Prostate gland (tissue), 2 donors: ENCODE results near the gene USP17L11.
"Not testable (repeated sequence)": the region's sequence is repeated elsewhere in the genome, so short reads cannot be mapped to it uniquely, and the experiment has no call there.

Source experiments
- POLR2A ChIP-seq: fragments of 450-650 bp; IDR thresholded peaks from one replicate; pipeline ENCODE4 v1.6.1; 2016; ENCODE audit warnings: antibody characterized with exemption, mild to moderate bottlenecking
- POLR2AphosphoS5 ChIP-seq: sonication (generic); formaldehyde crosslinking; IDR thresholded peaks from one replicate; pipeline ENCODE4 v1.6.1; 2017; ENCODE audit warnings: antibody characterized with exemption
- TF ChIP-seq, protein P1 (sequence below), 4 experiments: fragments of 200-600 bp in 2 of 4; fragments of 450-650 bp in 2 of 4; sonication (generic) in 2 of 4; IDR thresholded peaks; 1 replicate in 3 of 4; 2 replicates in 1 of 4; pipeline ENCODE4 v1.5.1; 2016 to 2019; ENCODE audit warnings: antibody characterized with exemption in 4 of 4, mild to moderate bottlenecking in 2 of 4, moderate library complexity in 2 of 4

DNA sequence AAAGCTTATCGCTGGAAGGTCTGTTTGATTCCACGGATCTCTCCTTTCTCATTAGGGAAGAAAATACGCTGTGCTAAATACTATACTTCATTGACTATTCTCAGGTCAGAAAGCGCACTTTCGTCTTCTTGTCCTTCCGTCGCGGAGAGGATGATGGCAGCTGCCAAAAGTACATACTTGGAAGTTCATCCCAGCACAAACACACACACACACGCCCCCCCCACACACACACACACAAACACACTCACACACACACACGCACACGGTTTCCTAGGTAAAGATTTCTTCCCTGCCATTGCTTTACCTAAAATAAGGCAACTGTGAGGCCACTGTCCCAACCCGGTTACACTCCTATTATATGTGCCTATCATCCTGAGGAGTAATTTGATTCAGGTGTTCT is 23.3 kb downstream of the USP17L11 start:
- TF ChIP-seq POLR2AphosphoS5, POLR2A: not testable (repeated sequence)
- TF ChIP-seq, protein P1, sequence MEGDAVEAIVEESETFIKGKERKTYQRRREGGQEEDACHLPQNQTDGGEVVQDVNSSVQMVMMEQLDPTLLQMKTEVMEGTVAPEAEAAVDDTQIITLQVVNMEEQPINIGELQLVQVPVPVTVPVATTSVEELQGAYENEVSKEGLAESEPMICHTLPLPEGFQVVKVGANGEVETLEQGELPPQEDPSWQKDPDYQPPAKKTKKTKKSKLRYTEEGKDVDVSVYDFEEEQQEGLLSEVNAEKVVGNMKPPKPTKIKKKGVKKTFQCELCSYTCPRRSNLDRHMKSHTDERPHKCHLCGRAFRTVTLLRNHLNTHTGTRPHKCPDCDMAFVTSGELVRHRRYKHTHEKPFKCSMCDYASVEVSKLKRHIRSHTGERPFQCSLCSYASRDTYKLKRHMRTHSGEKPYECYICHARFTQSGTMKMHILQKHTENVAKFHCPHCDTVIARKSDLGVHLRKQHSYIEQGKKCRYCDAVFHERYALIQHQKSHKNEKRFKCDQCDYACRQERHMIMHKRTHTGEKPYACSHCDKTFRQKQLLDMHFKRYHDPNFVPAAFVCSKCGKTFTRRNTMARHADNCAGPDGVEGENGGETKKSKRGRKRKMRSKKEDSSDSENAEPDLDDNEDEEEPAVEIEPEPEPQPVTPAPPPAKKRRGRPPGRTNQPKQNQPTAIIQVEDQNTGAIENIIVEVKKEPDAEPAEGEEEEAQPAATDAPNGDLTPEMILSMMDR (IDR thresholded peaks at IDR 0.05): not testable (repeated sequence)
